ENCODE results near the gene COL4A1. TPM values are rescaled to one million over a fixed set of nuclear protein-coding genes. Genes with fewer than 3 reads are reported as not detected.

COL4A1 gene
- total RNA-seq, 1 experiment from 2014 or later: 99.9 TPM

DNA sequence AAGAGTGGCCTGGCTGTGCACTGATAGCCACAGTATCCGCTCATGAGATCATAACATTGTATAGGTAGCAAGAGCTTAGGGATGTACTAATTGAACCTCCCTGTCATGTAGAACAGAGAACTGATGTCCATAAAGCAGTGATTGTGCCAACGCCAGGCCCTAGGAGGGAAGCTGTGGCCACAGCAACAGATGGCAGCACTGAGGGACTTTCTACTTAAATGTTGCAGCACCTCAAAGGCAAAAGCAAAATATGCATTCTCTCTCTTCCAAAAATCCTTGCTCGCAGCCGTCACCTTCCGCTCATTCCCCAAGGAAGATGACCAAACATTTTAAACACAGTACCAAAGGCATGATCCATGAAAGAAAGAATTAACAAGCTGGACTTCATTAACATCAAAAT, 32.3 kb downstream of the COL4A1 start:
- no peak for DNase-seq (ENCODE audit: low read depth)

DNA sequence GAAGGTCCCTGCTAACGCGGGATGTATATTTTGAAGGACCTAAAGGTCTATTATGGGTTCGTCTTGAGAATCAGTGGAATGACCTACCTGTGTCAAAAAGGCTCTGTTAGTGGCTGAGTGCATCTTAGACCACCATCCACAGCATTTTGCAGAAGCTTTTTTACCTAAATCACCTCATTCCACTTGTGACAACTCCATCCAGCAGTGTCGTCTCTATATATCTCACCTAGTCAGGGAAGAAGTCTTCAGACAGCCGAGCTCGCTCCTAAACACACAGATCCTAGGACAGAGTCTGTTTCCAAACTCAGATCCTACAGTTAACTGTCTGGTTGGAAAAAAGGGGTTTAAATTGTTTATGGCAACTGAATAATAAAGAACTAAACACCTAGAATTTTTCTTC, 33.7 kb downstream of the COL4A1 start:
- no peak for DNase-seq (ENCODE audit: low read depth)

DNA sequence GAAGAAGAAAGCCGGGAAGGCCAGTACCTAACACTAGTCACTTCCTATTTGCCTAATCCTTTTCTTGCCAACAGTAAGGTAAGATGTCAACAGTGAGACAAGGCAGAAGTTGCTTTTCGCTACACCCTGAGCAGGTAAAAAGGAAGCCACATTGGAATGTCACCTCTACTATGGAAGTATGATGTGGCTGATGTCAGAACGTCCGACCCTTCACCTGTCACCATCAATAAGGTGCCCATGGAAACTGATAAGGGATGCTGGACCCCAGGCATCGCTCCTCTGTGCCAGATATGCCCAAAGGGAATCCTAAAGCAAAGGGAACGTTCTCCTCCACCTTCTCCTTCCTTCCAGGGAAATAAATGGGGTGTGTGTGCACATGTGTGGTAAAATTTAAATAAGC, 34.3 kb downstream of the COL4A1 start:
- DNase-seq (ENCODE audit: low read depth): no peak

DNA sequence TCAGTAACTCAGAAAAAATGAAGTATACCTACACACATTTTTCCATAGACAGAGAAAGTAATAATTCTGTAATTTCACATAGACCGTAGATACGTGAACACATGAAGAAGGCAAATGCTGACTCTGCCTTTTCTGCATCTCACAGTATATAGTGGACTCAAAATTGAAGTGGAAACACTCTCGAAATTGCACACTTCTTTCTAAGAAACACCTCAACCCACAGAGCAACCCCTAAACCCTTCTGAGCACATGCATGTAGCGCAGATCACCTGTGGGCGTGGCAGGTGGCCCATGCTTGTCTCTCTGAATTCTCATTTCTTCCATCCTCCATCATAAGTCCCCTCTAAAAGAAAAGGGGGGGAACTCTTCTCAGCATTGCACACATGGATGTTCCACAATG, 34.7 kb downstream of the COL4A1 start:
- DNase-seq (ENCODE audit: low read depth): no peak

DNA sequence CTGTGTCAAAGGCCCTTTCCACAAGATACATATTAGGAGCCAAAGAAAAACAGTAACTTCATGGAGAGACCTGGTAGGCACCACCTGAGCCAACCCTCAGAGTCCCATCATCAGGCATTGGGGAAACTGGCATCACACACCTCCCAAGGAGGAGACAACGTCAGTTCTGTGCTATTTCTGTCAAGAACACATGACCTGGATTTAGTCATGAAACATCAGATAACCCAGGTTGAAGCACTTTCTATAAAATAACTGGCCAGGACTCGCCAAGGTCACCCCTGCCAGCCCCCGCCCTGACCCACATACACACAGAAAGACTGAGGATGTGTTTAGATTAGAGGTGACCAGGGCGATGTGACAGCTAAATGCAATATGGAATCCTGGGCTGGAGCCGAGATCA, 35.6 kb downstream of the COL4A1 start:
- DNase-seq (ENCODE audit: low read depth): no peak

DNA sequence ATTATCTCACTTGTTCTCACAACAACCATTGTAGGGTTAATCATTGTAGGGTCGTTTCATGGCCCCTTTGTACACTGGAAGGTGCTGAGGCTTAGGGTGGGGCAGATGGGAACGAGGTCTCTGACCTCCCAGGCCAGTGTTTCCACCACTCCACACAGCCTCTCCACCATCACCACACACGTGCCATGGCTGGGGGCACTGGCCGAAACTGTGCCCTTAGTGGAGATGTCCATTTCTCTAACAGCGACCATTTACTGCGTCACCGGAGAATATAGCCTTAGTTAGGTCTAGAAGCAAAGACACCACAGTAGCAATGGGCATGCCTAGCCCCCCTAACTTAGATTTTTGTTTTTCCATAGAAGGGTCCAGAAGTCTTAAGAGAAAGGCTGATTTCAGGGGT, 36.5 kb downstream of the COL4A1 start:
- no peak for DNase-seq (ENCODE audit: low read depth)

DNA sequence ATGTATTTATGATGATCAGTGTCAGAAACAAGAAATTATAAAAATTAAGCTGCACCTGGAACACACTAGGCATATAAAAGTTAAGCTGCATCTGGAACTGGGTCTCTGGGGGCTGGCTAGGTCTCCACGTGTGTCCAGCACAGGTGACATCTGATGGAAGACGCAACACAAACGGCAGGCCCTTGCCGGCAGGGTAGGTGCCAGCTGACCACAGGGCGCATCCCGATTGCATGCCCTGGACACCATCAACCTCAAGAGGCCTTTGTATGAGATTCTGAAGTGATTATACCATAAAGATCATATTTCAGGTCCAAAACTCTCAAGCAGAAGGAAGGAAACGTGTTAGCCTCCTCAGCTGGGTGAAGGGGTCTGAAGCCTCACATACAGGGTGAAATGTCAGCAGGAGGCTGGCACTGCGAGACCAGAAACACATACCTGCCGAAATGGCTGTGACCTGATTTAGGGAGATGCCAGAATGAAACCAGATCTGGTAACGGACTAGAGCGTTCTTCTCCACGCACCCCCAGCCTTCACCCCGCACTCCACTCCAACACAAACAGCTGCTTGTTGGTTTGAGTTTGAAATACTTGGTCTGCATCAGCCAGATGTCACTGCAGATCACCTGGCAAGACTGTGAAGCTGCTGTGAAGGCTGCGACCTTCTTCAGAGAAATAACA, 37.3 kb downstream of the COL4A1 start:
- DNase-seq (ENCODE audit: low read depth): no peak

DNA sequence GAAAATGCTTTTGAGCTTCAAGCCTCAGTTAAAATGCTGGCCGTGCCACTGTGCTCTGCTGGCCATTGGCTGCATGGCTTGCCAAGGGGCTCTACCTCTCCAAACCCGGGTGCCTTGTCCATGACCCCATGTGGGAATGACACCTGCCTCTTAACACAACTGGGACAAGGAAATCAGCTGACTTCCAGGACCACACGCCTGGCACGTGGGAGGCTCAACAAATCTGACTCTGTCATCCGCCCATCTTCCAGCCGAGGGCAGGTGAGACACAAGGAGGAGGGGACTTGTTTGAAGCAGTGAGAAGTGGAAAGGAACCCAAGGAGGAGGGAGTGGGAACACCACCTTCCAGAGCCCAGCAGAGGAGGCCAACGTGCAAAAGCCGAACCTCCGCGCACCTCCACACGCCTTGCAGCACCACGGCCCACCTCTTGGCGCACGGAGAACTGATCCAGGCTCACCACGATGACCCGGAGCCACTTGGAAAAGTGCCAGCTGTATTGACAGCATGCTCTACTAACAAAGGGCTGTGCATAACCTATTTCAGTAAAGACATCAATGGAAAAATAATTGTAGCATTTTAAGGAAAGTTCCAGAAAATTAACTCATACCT, 38.3 kb downstream of the COL4A1 start:
- no peak for DNase-seq (ENCODE audit: low read depth)

DNA sequence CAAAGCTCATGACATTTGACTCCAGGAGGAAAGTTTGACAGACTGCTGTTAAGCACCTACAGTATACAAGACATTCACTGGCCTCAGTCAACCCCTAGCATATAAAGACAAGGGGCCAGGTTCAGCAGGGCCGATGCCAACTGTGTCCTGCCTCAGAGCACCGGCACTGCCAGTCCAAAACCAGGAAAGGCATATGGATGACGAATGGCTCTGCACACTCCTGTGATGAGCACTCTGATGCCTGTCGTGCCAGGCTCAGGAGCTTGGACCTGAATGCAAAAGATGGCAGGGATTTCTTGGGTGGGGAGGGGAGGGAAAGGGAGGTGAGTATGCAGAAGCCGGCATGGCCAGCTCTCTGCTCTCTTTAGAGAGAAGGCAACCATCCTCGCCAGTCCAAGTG, 38.9 kb downstream of the COL4A1 start:
- no peak for DNase-seq (ENCODE audit: low read depth)

DNA sequence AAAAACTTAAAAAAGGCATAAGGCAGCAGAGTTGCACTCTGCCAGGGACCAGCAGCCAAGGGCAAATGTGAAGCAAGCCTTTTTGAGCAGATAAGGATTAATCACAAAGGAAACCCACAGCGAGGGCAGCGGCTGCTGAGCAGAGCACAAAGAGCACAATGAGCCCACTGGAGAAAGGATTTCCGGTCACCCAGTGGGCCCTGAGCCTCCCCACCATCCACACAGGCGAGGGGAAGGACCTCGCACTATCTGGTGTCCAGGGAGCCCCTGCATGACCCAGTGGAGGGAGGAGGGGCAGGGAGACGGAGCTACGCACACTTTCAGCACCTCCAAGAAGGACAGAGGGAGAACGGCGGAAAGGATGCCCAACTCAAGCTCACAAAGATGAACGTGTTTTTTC, 40.0 kb downstream of the COL4A1 start:
- DNase-seq (ENCODE audit: low read depth): no peak

DNA sequence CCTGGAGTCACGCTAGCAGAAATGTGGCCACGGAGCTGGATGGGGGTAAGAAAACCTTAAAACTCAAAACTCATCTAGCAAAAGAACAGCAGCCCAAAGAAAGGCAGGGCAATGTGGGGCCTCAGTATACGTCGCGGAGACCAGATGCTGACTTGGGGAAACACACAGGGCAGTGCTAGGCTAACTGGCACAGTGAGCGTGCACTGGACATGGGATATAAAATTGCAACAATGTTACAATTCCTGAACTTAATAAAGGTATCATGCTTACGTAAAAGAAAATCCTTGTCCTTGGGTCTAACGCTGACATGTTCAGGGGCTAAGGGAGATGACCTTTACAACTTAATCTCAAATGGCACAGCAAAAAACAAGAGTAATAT, 40.5 kb downstream of the COL4A1 start:
- DNase-seq (ENCODE audit: low read depth): no peak

DNA sequence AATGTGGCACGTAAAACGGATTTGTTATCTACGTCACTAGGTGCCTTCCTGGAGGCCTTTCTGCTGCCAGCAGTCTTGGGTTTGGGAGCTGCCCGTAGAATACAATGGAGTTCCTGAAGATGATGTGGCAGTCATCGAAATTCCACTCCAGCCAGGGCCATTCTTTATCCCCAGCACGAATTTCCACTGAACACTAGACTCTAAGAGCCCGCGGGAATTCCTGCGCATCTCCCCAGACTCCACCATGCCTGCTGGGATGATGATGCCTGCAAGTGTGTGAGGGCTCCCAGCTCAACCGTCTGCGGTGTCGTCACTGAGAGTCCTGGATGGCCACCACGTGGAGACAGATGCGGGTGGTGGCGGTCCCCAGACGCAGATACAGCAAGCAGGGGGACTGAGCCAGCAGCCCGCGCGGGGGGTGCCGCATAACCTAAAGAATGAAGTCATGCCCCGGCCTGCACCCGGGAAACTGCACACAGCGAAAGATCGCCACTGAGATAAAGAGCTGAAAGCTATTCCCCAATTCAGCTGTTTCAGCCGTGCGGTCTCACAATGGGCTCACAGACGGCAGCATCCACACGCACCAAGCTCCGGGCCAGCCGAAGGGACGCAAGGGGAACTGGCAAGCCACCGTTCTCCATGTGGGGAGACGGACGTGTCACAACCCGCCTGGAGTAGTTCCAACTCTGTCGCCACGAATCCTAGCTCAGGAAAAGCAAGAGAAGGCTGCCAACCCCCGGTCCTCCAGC, 41.1 kb downstream of the COL4A1 start:
- DNase-seq (ENCODE audit: low read depth): no peak

DNA sequence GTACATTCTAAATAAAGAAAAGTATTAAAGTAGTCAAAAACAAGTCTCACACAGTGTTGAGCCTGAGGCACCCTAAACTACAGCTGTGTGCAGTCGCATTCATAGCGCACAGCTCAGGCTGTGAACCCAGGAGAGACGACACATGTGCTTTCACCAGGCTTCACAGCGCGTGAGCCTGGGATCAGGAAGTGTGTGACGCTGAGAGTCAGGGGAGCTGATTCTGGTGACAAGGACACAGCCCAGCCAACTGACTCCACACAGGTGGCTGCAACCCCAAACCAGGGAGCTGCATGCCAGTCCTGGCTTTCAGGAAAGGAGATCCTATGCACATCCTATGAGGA, 41.6 kb downstream of the COL4A1 start:
- no peak for DNase-seq (ENCODE audit: low read depth)

DNA sequence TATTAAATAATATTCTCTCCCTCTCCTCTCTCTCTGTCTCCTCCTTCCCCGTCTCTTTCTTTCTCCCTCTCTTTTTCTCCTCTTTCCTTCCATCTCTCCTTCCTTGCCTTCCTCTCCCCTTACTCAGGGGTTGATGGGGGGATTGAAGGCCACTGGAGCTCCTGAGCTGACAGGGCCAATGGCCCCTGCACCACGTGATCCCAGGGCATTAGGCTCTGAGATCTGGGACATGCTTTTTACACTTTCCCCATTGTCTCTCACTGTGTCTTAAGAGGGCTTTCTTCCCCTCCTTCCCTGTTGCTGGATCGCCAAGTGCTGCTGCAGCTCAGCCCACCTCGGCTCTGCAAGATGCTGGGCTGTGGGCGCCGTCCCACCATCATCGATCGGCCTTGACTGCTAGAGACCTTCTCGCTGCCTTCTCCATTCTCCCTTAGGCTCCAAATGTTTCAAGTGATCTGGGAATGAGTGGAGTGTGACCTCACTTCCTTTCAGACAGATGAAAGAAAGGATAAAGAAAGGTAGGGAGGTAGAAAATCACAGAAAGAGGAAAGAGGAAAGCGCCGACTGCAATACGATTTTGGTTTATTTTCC, 42.2 kb downstream of the COL4A1 start:
- no peak for DNase-seq (ENCODE audit: low read depth)

DNA sequence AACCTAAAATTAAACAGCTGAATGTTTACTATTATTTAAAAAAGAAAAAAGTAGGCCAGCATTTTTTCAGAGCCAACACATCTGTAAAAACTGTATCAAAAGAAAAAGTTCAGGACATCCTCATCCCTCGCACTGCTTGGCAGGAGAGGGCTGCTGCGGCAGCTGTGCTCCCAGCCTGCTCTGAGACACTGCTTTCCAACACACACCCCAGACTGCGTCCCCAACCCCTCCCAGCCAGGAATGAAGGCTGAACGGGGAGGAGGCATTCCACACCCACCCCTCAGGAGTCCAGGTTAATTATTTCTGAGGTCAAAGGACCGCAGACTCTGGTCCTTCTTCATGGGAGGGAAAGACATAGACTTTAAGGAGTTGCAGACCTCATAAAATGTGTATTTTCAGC, 43.1 kb downstream of the COL4A1 start:
- DNase-seq (ENCODE audit: low read depth): no peak

DNA sequence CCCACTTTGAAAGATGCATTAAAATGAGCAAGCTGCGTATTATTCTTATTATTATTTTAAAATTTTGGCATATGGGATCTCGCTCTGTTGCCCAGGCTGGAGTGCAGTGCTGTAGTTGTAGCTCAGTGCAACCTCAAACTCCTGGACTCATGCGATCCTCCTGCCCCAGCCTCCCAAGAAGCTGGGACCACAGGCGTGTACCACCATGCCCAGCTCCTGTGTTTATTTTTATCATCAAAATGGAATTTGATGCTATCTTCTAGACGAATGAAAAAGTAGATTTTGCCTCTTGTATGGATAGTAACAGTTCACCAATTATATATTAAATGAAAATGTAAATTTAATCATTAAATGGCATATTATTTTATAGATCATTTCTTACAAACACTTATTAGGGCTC, 43.6 kb downstream of the COL4A1 start:
- DNase-seq (ENCODE audit: low read depth): no peak

DNA sequence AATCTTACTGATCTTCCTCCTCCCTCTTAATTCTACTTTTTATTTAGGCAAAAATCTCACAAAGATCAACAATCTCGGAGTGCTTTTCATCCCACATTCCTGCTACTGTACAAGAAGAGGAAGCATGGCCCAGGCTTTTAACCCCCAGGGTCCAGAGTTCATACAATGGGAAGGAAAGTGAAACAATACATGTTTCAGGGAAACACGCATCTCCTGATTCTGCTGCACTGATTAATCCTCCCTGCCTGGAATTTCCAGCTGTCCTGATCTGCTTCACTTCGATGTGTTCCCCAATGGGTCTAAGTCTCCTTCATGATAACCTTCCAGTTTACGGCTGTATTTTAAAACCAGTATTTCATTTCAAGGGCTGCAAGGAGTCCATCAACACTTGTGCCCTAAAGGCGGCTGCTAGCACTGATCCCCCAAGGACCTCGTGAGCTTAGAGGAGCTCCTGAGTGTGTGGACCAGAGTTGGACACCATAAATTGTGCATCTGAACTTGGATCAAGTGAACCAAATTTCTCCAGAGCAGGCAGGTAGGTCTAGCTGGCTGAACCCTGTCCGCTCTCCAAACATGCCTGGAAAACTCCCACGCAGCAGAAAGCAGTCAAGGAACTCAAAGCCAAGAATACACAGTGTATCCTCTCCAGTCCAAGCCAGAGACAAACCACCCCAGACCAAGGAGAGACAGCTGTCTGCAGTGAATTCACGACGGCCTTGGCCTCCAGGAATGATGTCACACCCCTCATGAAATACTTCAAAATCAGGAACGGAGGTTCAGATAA, 44.3 kb downstream of the COL4A1 start:
- no peak for DNase-seq (ENCODE audit: low read depth)

DNA sequence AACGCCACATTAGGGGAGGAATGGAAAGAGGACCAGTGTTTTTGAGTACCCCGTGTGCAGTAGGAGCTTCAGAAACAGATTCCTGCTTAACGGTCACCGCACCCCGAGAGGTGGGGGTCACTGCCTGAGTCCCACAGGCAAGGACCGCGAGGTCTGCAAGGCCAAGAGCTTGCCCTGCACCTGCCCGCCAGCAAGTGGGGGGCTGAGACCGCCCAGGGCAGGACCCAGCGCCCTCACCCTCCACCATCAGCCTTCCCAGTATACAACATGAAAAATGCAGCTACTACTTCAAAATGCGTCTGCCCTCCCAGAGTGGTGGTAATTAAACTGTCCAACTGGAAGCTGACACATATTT, 44.9 kb downstream of the COL4A1 start:
- DNase-seq (ENCODE audit: low read depth): no peak

DNA sequence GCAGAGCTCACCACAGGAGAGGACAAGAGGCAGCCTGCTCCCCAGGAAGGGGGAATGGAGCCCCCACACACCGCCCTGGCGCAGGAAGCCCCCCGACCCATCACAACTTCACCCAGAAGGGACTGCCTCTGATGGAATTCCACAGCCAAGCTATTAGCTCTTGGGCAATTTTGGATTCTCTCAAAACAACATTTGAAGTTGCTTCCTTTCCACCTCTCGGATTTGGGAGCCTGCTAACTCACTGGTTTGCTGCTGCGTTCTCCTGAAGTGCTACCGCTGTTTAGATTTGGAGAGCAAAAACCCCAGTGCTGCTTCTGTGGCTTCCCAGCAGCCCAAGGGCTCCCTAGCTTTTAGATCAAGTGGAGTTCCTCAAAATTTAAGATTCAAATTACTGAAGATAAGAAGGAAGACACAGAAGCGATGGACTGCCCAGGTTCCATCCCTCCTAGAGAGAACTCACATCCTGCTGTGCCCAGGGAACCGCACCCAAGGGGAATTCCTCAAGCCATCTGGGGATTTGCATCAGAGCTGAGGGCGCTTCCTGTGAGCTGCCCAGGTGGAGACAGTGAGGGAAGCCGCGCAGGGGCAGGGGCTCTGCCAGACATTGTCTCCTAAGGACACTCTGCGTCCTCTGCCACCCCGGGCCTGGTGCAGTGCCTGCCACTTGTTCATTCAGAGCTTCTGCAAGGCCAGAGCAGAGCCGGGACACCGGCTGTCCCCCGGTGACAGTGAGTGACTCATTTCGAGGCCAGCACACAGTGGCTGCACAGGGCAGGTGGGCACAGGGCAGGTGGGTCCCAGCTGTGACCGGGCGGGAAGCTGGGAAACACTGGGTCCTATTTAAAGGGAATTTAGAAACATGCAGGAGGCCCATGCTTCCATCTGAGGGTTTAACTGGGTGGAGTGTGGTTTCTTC, 45.5 kb downstream of the COL4A1 start:
- DNase-seq (ENCODE audit: low read depth): no peak

DNA sequence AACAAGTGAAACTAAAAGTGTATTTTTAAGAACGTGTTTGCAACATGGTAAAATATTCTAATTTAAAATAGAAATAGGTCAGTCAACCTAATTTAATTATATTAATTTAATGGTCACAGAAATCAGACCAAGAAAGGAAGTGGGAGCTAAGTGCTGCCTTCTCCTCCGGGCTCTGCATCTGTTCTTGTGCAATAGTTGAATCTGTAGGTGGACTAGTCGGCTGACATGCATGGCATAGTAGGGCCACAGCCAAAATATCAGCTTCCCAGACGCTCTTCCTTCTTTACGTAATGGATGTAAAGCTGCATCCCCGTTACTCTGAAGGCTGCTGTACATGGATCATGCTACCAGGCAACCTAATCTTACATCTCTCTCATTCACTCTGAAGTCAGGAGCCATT, 47.3 kb downstream of the COL4A1 start:
- DNase-seq (ENCODE audit: low read depth): no peak
